ENCODE measurements around the gene FCGR3B. TPM values are rescaled to one million over a fixed set of nuclear protein-coding genes. Genes with fewer than 3 reads are reported as not detected.
"Not testable (repeated sequence)": the region's sequence is repeated elsewhere in the genome, so short reads cannot be mapped to it uniquely, and the experiment has no call there.

Gene FCGR3B
- total and polyA plus RNA-seq, 8 donors: 0.15 to 5.2 (median 0.30) TPM

DNA sequence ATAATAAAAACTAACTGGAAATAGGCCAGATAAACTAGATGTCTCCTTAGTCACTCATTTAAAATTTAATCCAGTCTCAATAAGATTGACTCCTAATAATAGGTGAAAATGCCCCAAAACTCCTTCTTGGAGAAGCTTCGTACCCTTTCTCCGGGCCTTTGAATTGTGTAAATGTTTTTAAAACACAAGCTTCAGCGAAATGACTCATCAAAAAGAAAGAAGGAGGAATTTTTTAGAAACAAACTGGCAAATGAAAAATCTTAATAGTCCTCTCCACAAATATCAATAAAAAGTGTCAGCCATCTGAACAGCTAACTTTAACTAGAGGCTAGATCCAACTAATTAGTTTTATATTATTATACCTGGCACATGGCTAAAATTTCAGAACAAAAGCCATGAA is 33.9 kb downstream of the FCGR3B start:
- H3K9me3 ChIP-seq; H3K27ac ChIP-seq; H3K36me3 ChIP-seq; DNase-seq; H3K4me1 ChIP-seq; H3K4me3 ChIP-seq; ATAC-seq; FAIRE-seq; intact Hi-C loops (cut with DNase I); H3K27me3 ChIP-seq: not testable (repeated sequence)
- WGBS, 2 donors: 81 to 96% methylated on average over 3 of the region's 3 CpGs

DNA sequence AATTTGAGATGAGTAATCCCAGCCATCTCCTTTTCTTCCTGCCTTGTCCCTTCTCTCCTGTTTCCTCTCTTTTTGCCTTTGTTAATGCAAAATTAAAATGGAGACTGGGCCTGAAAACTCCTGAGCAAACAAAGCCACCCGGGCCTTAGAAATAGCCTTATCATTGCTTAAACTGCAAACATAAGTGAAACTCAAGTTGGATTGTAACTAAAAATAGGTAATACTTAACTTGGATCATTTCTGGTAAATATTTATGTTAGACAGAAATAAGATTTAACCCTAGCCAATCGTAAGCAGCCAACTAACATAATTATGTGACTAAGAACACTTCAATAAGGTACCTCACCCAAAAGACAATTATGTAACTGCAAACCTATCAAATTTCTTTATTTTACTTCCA is 35.4 kb downstream of the FCGR3B start:
- DNase-seq; FAIRE-seq; H3K4me1 ChIP-seq; H3K27me3 ChIP-seq; H3K9me3 ChIP-seq; intact Hi-C loops (cut with DNase I); H3K36me3 ChIP-seq; H3K4me3 ChIP-seq: not testable (repeated sequence)
- H3K27ac ChIP-seq: peak overlapping the region in 2 of 4 donors; percentile 33 to 50
- 21 to 29% methylated on average over 2 of the region's 2 CpGs for WGBS, 2 donors
- peak; percentile 30 to 76 (median 60) for ATAC-seq

DNA sequence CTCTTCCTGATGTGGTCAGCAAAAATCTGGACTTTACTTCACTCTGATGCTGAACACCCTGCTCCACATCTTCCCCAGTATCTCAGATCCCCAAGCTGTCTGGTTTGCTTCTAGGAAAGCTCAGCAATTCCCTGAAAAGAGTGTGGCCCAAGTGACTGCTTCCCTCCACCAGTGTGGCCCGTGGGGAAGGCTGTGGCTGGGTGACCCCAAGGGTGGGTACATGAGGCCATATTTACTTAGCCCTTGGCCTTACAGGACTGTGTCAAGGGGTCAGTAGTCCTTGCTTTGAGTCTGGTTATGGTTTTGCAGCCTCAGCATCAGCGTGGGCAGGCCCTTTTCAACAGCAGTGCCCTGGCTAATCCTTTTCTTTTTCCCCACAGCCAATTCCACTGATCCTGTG is 35.8 kb downstream of the FCGR3B start:
- H3K4me3 ChIP-seq; H3K36me3 ChIP-seq; H3K27me3 ChIP-seq; H3K4me1 ChIP-seq; H3K9me3 ChIP-seq; intact Hi-C loops (cut with DNase I); DNase-seq; FAIRE-seq: not testable (repeated sequence)
- ATAC-seq: peak in 2 of 4 donors; percentile 26 to 28
- WGBS, 2 donors: 69 to 86% methylated on average over 2 of the region's 2 CpGs
- peak overlapping the region in 2 of 4 donors; percentile 33 to 50 for H3K27ac ChIP-seq

DNA sequence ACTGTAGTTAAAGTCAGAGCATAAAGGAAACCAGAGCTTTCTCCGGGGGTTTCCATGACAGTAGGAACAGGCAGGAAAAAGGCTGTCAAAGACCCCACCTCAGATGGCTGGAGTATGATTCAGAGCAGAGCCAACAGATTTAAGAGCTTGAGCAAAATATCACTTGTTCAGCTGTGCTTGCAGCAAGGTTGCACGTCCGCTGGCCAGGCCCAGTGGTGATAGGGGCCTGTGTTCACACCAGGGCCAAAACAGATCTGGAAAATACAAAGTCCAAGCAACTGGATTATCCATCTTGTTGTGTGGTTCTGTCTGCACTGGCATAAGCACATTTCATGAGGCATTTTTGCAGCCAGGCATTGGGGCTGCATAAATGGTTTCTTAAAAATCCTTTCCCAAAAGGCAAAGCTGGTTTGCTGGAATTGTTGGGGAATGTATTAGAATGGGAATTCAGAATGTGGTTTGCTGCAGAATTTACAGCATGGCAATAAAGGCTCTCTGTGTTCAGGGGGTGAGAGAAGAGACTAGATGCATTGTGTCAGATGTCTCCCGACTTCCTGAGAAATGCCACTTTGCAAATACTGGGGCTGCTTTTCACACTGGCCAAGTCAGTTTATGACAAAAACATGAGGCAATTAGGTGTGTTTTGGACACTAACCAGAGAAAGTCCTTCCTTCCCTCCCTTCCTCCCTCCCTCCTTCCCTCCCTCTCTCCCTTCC is 36.5 kb downstream of the FCGR3B start:
- ATAC-seq (peak in 2 of 4 donors; percentile 24 to 25), DNase-seq (peak in 1 of 6 donors; percentile 58)

GRCh38 chr1:161593092-161593755 is 37.8 kb downstream of the FCGR3B start:
- ATAC-seq; H3K36me3 ChIP-seq; H3K27ac ChIP-seq; H3K9me3 ChIP-seq; H3K4me1 ChIP-seq; intact Hi-C loops (cut with DNase I); FAIRE-seq; H3K4me3 ChIP-seq; H3K27me3 ChIP-seq: not testable (repeated sequence)
- WGBS, 2 donors: 86 to 87% methylated on average over 11 of the region's 11 CpGs
- peak in 2 of 6 donors; percentile 52 to 53 for DNase-seq

More for the DNA sequence above, 36.5 kb downstream of the FCGR3B start:
- intact Hi-C loops (cut with DNase I); H3K4me3 ChIP-seq; H3K9me3 ChIP-seq; H3K27me3 ChIP-seq; FAIRE-seq; H3K27ac ChIP-seq; H3K4me1 ChIP-seq; H3K36me3 ChIP-seq: not testable (repeated sequence)
- WGBS, 2 donors: 43 to 52% methylated on average over 4 of the region's 4 CpGs

DNA sequence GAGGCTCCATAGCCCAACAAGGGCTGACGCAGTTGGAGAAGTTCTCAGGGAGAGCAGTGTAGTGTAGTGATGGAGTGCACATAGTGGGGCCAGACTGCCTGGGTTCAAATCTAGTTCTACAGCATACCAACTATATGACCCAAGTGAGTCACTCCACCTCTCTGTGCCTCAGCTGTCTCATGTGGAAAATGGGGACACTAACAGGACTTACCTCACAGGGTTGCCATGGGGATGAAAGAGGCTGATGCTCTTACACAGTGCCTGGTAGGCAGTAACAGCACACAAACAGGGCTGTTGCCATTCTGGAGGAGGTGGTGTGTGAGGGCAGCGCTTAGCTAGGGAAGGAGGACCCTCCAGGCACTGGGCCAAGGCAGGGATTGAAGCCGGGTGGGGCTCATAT is 38.4 kb downstream of the FCGR3B start:
- H3K27ac ChIP-seq; H3K4me1 ChIP-seq; H3K4me3 ChIP-seq; FAIRE-seq; DNase-seq; H3K27me3 ChIP-seq; intact Hi-C loops (cut with DNase I); H3K9me3 ChIP-seq; ATAC-seq; H3K36me3 ChIP-seq: not testable (repeated sequence)
- WGBS, 2 donors: 42 to 47% methylated on average over 2 of the region's 3 CpGs

DNA sequence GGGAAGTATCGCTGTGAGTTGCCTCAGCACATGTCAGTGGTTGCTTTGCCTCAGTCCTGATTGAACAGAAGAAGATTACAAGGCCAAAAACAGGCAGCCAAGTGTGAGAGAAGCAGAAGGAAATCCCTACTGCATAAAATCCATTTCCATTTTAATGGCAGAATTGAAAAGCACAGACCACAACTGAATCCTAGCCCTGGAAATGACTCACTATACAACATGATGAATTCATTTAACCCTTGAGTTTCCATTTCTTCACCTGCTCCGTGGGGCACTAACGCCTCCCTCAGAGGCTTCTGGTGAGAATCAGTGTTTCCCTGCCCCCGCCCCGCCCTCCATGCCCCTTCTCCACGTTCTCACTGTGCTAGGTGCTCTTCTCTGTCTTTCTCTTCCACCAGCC is 41.1 kb downstream of the FCGR3B start:
- H3K27me3 ChIP-seq; H3K4me3 ChIP-seq; H3K36me3 ChIP-seq; DNase-seq; FAIRE-seq; H3K27ac ChIP-seq; H3K9me3 ChIP-seq; H3K4me1 ChIP-seq; ATAC-seq; intact Hi-C loops (cut with DNase I): not testable (repeated sequence)
- 37 to 60% methylated on average over 1 of the region's 6 CpGs for WGBS, 2 donors

DNA sequence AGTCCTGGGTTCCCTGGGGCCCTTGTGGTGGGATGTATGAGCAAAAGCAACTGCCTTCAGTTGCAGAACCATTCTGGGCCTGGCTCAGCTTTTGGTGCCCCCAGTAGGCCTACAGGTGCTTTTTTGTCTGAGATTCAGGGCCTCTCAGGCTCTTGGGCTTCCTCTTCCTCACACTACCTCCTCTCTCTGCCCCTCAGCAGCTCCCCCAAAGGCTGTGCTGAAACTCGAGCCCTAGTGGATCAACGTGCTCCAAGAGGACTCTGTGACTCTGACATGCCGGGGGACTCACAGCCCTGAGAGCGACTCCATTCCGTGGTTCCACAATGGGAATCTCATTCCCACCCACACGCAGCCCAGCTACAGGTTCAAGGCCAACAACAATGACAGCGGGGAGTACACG is 41.6 kb downstream of the FCGR3B start:
- intact Hi-C loops (cut with DNase I): not testable (repeated sequence)

GRCh38 chr1:161588596-161588995 is 42.4 kb downstream of the FCGR3B start:
- intact Hi-C loops (cut with DNase I); H3K9me3 ChIP-seq; H3K4me1 ChIP-seq; H3K36me3 ChIP-seq; H3K27ac ChIP-seq; H3K27me3 ChIP-seq; DNase-seq; FAIRE-seq; H3K4me3 ChIP-seq: not testable (repeated sequence)
- peak in 1 of 4 donors; percentile 42 for ATAC-seq
- WGBS, 2 donors: no CpG with 5 or more reads among the region's 6 CpGs

More for the DNA sequence above, 41.6 kb downstream of the FCGR3B start:
- not testable (repeated sequence) for H3K4me3 ChIP-seq, DNase-seq, H3K36me3 ChIP-seq, ATAC-seq, H3K4me1 ChIP-seq, FAIRE-seq, H3K9me3 ChIP-seq, H3K27me3 ChIP-seq, H3K27ac ChIP-seq
- WGBS, 2 donors: 60 to 66% methylated on average over 7 to 8 of the region's 8 CpGs

- H3K4me3 ChIP-seq; H3K27ac ChIP-seq; H3K9me3 ChIP-seq; FAIRE-seq; ATAC-seq; H3K27me3 ChIP-seq; intact Hi-C loops (cut with DNase I); H3K36me3 ChIP-seq; DNase-seq; H3K4me1 ChIP-seq: not testable (repeated sequence)
- WGBS, 2 donors: no CpG with 5 or more reads among the region's 4 CpGs
These were observed 48.1 kb downstream of the FCGR3B start for GRCh38 chr1:161582882-161583281.

- H3K27ac ChIP-seq; intact Hi-C loops (cut with DNase I); H3K9me3 ChIP-seq; H3K4me1 ChIP-seq; H3K36me3 ChIP-seq; H3K27me3 ChIP-seq; FAIRE-seq; DNase-seq; H3K4me3 ChIP-seq: not testable (repeated sequence)
- WGBS, 2 donors: no CpG with 5 or more reads among the region's 4 CpGs
- peak in 2 of 4 donors; percentile 61 to 67 for ATAC-seq
These were observed 50.0 kb downstream of the FCGR3B start for GRCh38 chr1:161580879-161581537.

Measured in pancreas (tissue), 10 donors.